SU-DHL-6 (cell line): ENCODE measurements around the gene TNFSF11.

Source experiments
- H2AFZ ChIP-seq: fragments of 200-600 bp; sonication (generic); 2 replicates; pipeline ENCODE4 v1.6.1; 2014; ENCODE audit warnings: low read depth, mild to moderate bottlenecking, moderate library complexity, mixed read lengths, antibody characterized with exemption, low read length; ENCODE audit not compliant: severe bottlenecking
- H3F3A ChIP-seq: fragments of 200-600 bp; shearing (Covaris generic); 2 replicates; pipeline ENCODE4 v1.6.0; 2016; ENCODE audit warnings: antibody characterized with exemption, mild to moderate bottlenecking; ENCODE audit not compliant: insufficient read depth
- H3K27ac ChIP-seq: fragments of 200-600 bp; sonication (generic); 2 replicates; pipeline ENCODE4 v1.5.1; 2016; ENCODE audit warnings: low read depth, mild to moderate bottlenecking, low read length, moderate library complexity, mixed read lengths
- H3K27me3 ChIP-seq: fragments of 200-600 bp; sonication (generic), shearing (Covaris generic); 2 replicates; pipeline ENCODE4 v1.6.0; 2014; ENCODE audit warnings: mild to moderate bottlenecking, low read length
- H3K36me3 ChIP-seq: fragments of 200-600 bp; sonication (generic); 2 replicates; pipeline ENCODE4 v1.6.1; 2014; ENCODE audit warnings: mild to moderate bottlenecking, low read length, mixed read lengths
- H3K4me2 ChIP-seq: fragments of 300-600, 200-600 bp; shearing (Covaris generic), sonication (generic); 2 replicates; pipeline ENCODE4 v1.6.0; 2014; ENCODE audit warnings: low read length, low read depth, mild to moderate bottlenecking; ENCODE audit not compliant: poor library complexity, severe bottlenecking
- H3K4me3 ChIP-seq: fragments of 200-600 bp; sonication (generic); 2 replicates; pipeline ENCODE4 v1.5.1; 2014; ENCODE audit warnings: antibody characterized with exemption, low read length, mild to moderate bottlenecking, mixed read lengths; ENCODE audit not compliant: insufficient read depth, poor library complexity, severe bottlenecking
- H3K79me2 ChIP-seq: fragments of 200-600 bp; sonication (generic); 2 replicates; pipeline ENCODE4 v1.6.1; 2014; ENCODE audit warnings: mild to moderate bottlenecking, low read length, moderate library complexity; ENCODE audit not compliant: insufficient read depth
- H3K9ac ChIP-seq: fragments of 200-600 bp; sonication (generic); 2 replicates; pipeline ENCODE4 v1.7.0; 2014; ENCODE audit warnings: mild to moderate bottlenecking, low read length
- H3K9me2 ChIP-seq: fragments of 200-600 bp; sonication (generic); replicated peaks from 2 replicates; pipeline ENCODE4 v1.6.1; 2014; ENCODE audit warnings: low read length; ENCODE audit not compliant: insufficient read depth
- H3K9me3 ChIP-seq: fragments of 200-600 bp; sonication (generic); 2 replicates; pipeline ENCODE4 v1.6.1; 2014; ENCODE audit warnings: low read length, mixed read lengths; ENCODE audit not compliant: insufficient read depth
- H4K20me1 ChIP-seq: fragments of 200-600 bp; sonication (generic); 2 replicates; pipeline ENCODE4 v1.6.1; 2014; ENCODE audit warnings: low read depth, mild to moderate bottlenecking, antibody characterized with exemption, low read length, moderate library complexity, mixed read lengths
- CTCF ChIP-seq: fragments of 200-600 bp; sonication (generic); IDR thresholded peaks from one replicate; pipeline ENCODE4 v1.5.1; 2017; ENCODE audit warnings: antibody characterized with exemption, mild to moderate bottlenecking, low read length, moderate library complexity; ENCODE audit not compliant: insufficient read depth, poor library complexity, severe bottlenecking
- EZH2phosphoT487 ChIP-seq: fragments of 200-600 bp; sonication (generic), shearing (Covaris generic); conservative IDR thresholded peaks from 2 replicates; pipeline ENCODE4 v1.6.1; 2018; ENCODE audit warnings: mild to moderate bottlenecking, antibody characterized with exemption, low read length, moderate library complexity, mixed read lengths

The TNFSF11 gene

GRCh38 chr13:42571895-42572294, 2.1 kb upstream of the TNFSF11 start:
- H3K36me3 ChIP-seq: no peaks in the 10 kb centered on the region
- H2AFZ ChIP-seq: no peak overlapping the region
- no peak overlapping the region for H3K27ac ChIP-seq
- H3K27me3 ChIP-seq: no peaks in the 10 kb centered on the region
- no peaks in the 10 kb centered on the region for H3F3A ChIP-seq
- no peak overlapping the region for H3K4me2 ChIP-seq
- H3K4me3 ChIP-seq: no peak overlapping the region
- H3K9me3 ChIP-seq: no peaks in the 10 kb centered on the region
- no peak for TF ChIP-seq CTCF
- no peak for TF ChIP-seq EZH2phosphoT487
- no peaks in the 10 kb centered on the region for H3K79me2 ChIP-seq
- no peak overlapping the region for H3K9ac ChIP-seq
- H4K20me1 ChIP-seq: no peaks in the 10 kb centered on the region
- H3K9me2 ChIP-seq: no peaks in the 10 kb centered on the region

GRCh38 chr13:42574435-42575311, 721 bp downstream of the TNFSF11 start:
- no peaks in the 10 kb centered on the region for H4K20me1 ChIP-seq
- no peaks in the 10 kb centered on the region for H3F3A ChIP-seq
- no peak overlapping the region for H3K4me3 ChIP-seq
- H3K4me2 ChIP-seq: peak overlapping the region; percentile 39
- no peaks in the 10 kb centered on the region for H3K79me2 ChIP-seq
- H3K9me3 ChIP-seq: no peaks in the 10 kb centered on the region
- H3K9me2 ChIP-seq: no peaks in the 10 kb centered on the region
- TF ChIP-seq CTCF: no peak
- no peak for TF ChIP-seq EZH2phosphoT487
- H2AFZ ChIP-seq: no peak overlapping the region
- no peak overlapping the region for H3K27ac ChIP-seq
- H3K36me3 ChIP-seq: no peaks in the 10 kb centered on the region
- H3K9ac ChIP-seq: no peak overlapping the region
- H3K27me3 ChIP-seq: no peaks in the 10 kb centered on the region

GRCh38 chr13:42575938-42576337, 2.0 kb downstream of the TNFSF11 start:
- Histone ChIP-seq H3K27ac (no peak overlapping the region), H3K9me3 (no peaks in the 10 kb centered on the region), H3F3A (no peaks in the 10 kb centered on the region), H3K4me3 (no peak overlapping the region), H3K9me2 (no peaks in the 10 kb centered on the region), H3K36me3 (no peaks in the 10 kb centered on the region), H3K9ac (no peak overlapping the region), H2AFZ (no peak overlapping the region), H3K4me2 (no peak overlapping the region), H3K79me2 (no peaks in the 10 kb centered on the region), H4K20me1 (no peaks in the 10 kb centered on the region), H3K27me3 (no peaks in the 10 kb centered on the region)
- TF ChIP-seq EZH2phosphoT487 (no peak), CTCF (no peak)
